H9 (cell line): ENCODE measurements around the gene CCDC102A. TPM values are rescaled to one million over a fixed set of nuclear protein-coding genes. Genes with fewer than 3 reads are reported as not detected.

Source experiments
- DNase-seq: peaks from one replicate; pipeline ENCODE4 v3.0.0-alpha.2; 2017
- H2AFZ ChIP-seq: one replicate; pipeline ENCODE4 v1.6.1; 2013; ENCODE audit warnings: mild to moderate bottlenecking, low read length, control low read depth, moderate library complexity
- H2AK5ac ChIP-seq: 2 replicates; pipeline ENCODE4 v1.6.1; 2013; ENCODE audit warnings: low read length, control low read depth, mixed read lengths; ENCODE audit not compliant: insufficient read length
- H2BK120ac ChIP-seq: one replicate; pipeline ENCODE4 v1.6.1; 2013; ENCODE audit warnings: low read depth, mild to moderate bottlenecking, low read length, control low read depth, inconsistent platforms; ENCODE audit not compliant: poor library complexity, severe bottlenecking
- H2BK12ac ChIP-seq: 2 replicates; pipeline ENCODE4 v1.6.1; 2013; ENCODE audit warnings: low read length, control low read depth, mixed read lengths, low read depth; ENCODE audit not compliant: insufficient read length
- H2BK15ac ChIP-seq: 2 replicates; pipeline ENCODE4 v1.6.1; 2013; ENCODE audit warnings: low read depth, low read length, control low read depth
- H2BK20ac ChIP-seq: one replicate; pipeline ENCODE4 v1.6.1; 2013; ENCODE audit warnings: low read depth, mild to moderate bottlenecking, low read length, control low read depth, inconsistent platforms; ENCODE audit not compliant: poor library complexity, severe bottlenecking
- H2BK5ac ChIP-seq: 2 replicates; pipeline ENCODE4 v1.6.1; 2013; ENCODE audit warnings: low read length, control low read depth, mixed read lengths; ENCODE audit not compliant: insufficient read length
- H3K14ac ChIP-seq: 2 replicates; pipeline ENCODE4 v1.6.1; 2013; ENCODE audit warnings: low read length, control low read depth; ENCODE audit not compliant: insufficient read depth
- H3K18ac ChIP-seq: 2 replicates; pipeline ENCODE4 v1.6.1; 2013; ENCODE audit warnings: low read depth, mild to moderate bottlenecking, mixed read lengths, low read length, control low read depth; ENCODE audit not compliant: insufficient read length
- H3K23ac ChIP-seq: 2 replicates; pipeline ENCODE4 v1.6.1; 2013; ENCODE audit warnings: low read length, control low read depth, mixed read lengths, low read depth; ENCODE audit not compliant: insufficient read length
- H3K23me2 ChIP-seq: 2 replicates; pipeline ENCODE4 v1.6.1; 2013; ENCODE audit warnings: low read depth, mild to moderate bottlenecking, mixed read lengths, low read length, control low read depth; ENCODE audit not compliant: insufficient read length, poor library complexity, severe bottlenecking
- H3K27ac ChIP-seq: 2 replicates; pipeline ENCODE4 v1.5.1; 2013; ENCODE audit warnings: low read length, control low read depth, mixed read lengths, low read depth; ENCODE audit not compliant: insufficient read length
- H3K27me3 ChIP-seq: 2 replicates; pipeline ENCODE4 v1.6.1; 2013; ENCODE audit warnings: low read length, control low read depth, inconsistent platforms; ENCODE audit not compliant: insufficient read depth
- H3K4ac ChIP-seq: 2 replicates; pipeline ENCODE4 v1.6.1; 2013; ENCODE audit warnings: low read depth, mild to moderate bottlenecking, control low read depth, inconsistent platforms, low read length, moderate library complexity
- H3K4me1 ChIP-seq: 2 replicates; pipeline ENCODE4 v1.6.1; 2013; ENCODE audit warnings: low read length, control low read depth, inconsistent platforms; ENCODE audit not compliant: insufficient read depth
- H3K4me2 ChIP-seq: 2 replicates; pipeline ENCODE4 v1.6.1; 2013; ENCODE audit warnings: low read length, control low read depth, mixed read lengths; ENCODE audit not compliant: insufficient read length, insufficient read depth
- H3K56ac ChIP-seq: 2 replicates; pipeline ENCODE4 v1.6.1; 2013; ENCODE audit warnings: low read depth, mild to moderate bottlenecking, mixed read lengths, low read length, control low read depth; ENCODE audit not compliant: insufficient read length
- H3K79me1 ChIP-seq: 2 replicates; pipeline ENCODE4 v1.6.1; 2013; ENCODE audit warnings: low read depth, mild to moderate bottlenecking, moderate library complexity, low read length, control low read depth, inconsistent platforms; ENCODE audit not compliant: insufficient read depth, poor library complexity, severe bottlenecking
- H3K79me2 ChIP-seq: 2 replicates; pipeline ENCODE4 v1.6.1; 2013; ENCODE audit warnings: low read length, control low read depth, inconsistent platforms; ENCODE audit not compliant: insufficient read depth
- H3K9ac ChIP-seq: 2 replicates; pipeline ENCODE4 v1.6.1; 2013; ENCODE audit warnings: low read length, control low read depth, mixed read lengths; ENCODE audit not compliant: insufficient read length; ENCODE audit errors: extremely low read depth
- H3K9me3 ChIP-seq: one replicate; pipeline ENCODE4 v1.6.1; 2013; ENCODE audit warnings: low read depth, low read length, inconsistent platforms; ENCODE audit not compliant: control insufficient read depth
- H3T11ph ChIP-seq: one replicate; pipeline ENCODE4 v1.6.1; 2013; ENCODE audit warnings: mild to moderate bottlenecking, low read length, control low read depth, inconsistent platforms
- H4K20me1 ChIP-seq: one replicate; pipeline ENCODE4 v1.6.1; 2013; ENCODE audit not compliant: control insufficient read depth, insufficient read length, insufficient read depth
- H4K5ac ChIP-seq: 2 replicates; pipeline ENCODE4 v1.6.1; 2013; ENCODE audit warnings: low read depth, mild to moderate bottlenecking, mixed read lengths, low read length, control low read depth; ENCODE audit not compliant: insufficient read length
- H4K8ac ChIP-seq: replicated peaks from 2 replicates; pipeline ENCODE4 v1.6.1; 2013; ENCODE audit warnings: low read length, control low read depth, mixed read lengths, low read depth; ENCODE audit not compliant: insufficient read length
- H4K91ac ChIP-seq: 2 replicates; pipeline ENCODE4 v1.6.1; 2013; ENCODE audit warnings: low read depth, mild to moderate bottlenecking, moderate library complexity, mixed read lengths, low read length, control low read depth; ENCODE audit not compliant: insufficient read length
- H3K27ac Mint-ChIP-seq, 3 experiments: 2 replicates in 2 of 3; 3 replicates in 1 of 3; pipeline ENCODE4 v1.8.0; 2020 to 2021; ENCODE audit warnings: mixed read lengths in 3 of 3, mild to moderate bottlenecking in 1 of 3, moderate library complexity in 1 of 3
- H3K27me3 Mint-ChIP-seq: 2 replicates; pipeline ENCODE4 v1.8.0; 2021; ENCODE audit warnings: low read depth, mild to moderate bottlenecking, moderate library complexity, mixed read lengths
- H3K36me3 Mint-ChIP-seq, 3 experiments: 2 replicates in 2 of 3; 3 replicates in 1 of 3; pipeline ENCODE4 v1.8.0; 2020 to 2021; ENCODE audit warnings: low read depth in 3 of 3, mixed read lengths in 3 of 3; ENCODE audit not compliant: insufficient read depth in 1 of 3
- H3K4me1 Mint-ChIP-seq, 2 experiments: 2 replicates each; pipeline ENCODE4 v1.8.0; 2020; ENCODE audit warnings: mixed read lengths in 2 of 2
- H3K4me3 Mint-ChIP-seq, 2 experiments: 2 replicates in 1 of 2; 3 replicates in 1 of 2; pipeline ENCODE4 v1.8.0; 2020 to 2021; ENCODE audit warnings: mild to moderate bottlenecking in 2 of 2, mixed read lengths in 2 of 2, moderate library complexity in 1 of 2
- H3K9me3 Mint-ChIP-seq, 2 experiments: 2 replicates in 1 of 2; 3 replicates in 1 of 2; pipeline ENCODE4 v1.8.0; 2020; ENCODE audit warnings: mild to moderate bottlenecking in 2 of 2, mixed read lengths in 2 of 2, moderate library complexity in 1 of 2
- WGBS: extraction: QIAGEN DNeasy Blood & Tissue Kit; methylation state at CpG from one replicate; pipeline ENCODE4 v1.1.7; 2013; ENCODE audit warnings: missing lambda C conversion rate, low lambda C conversion rate, mixed read lengths; ENCODE audit not compliant: insufficient read length; ENCODE audit errors: extremely low coverage; 5-methylcytosine and 5-hydroxymethylcytosine counted together
- total RNA-seq: library from RNA; stranded (reverse); gene quantifications from 2 replicates; pipeline ENCODE4 v1.2.1, GENCODE V29; 2021
- TF ChIP-seq, protein P1 (sequence below): fragments of 200-600 bp; sonication (generic); conservative IDR thresholded peaks from 3 replicates; pipeline ENCODE4 v1.8.0; 2021; ENCODE audit warnings: antibody characterized with exemption, mild to moderate bottlenecking

CCDC102A gene
- total RNA-seq, 1 experiment from 2014 or later: 8.2 TPM

DNA sequence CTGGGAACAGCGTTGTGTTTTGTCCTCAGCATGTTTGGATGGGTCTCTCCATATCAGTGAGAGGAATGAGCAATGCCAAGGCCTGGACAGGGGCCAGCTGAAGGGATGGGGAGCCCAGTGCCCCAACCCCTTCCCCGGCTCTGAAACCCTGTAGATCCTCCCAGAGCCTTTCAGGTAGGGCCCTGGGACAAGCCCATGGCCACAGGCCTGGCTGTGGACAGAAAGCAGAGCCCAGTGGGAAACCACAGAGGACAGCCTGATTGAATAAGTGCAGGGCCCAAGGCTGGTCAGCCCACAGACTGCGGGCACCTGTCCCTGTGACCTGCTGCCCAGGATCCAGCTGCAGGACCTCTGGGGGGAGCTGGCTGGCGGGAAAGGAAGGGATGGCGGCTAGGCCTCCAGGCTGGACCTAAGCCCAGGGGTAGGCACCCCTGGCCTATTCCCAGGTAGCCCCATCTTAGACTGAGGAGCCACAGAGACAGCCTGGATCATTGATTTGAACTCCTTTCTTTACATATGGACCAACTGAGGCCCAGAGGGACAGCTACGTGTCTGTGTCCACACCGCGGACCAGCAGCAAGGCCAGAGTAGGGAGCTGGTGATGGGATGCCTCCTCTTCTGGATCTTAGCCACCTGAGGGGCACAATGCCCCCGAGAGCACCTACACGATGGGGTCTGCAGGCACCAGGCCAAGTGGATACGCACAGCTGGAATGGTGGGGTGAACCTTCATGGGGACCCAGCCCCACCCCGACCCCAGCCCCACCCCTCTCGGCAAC is 1.3 kb downstream of the CCDC102A start:
- H2BK5ac ChIP-seq: no peak overlapping the region
- H3K4me1 Mint-ChIP-seq: peaks cover 56 to 58% of the 10 kb centered on the region in 2 experiments
- H2BK20ac ChIP-seq: no peak overlapping the region
- no peak overlapping the region for H3K4ac ChIP-seq
- H3K23me2 ChIP-seq: peaks cover 4% of the 10 kb centered on the region
- no peak overlapping the region for H2AK5ac ChIP-seq
- no peak overlapping the region for H2BK15ac ChIP-seq
- H3K56ac ChIP-seq: no peak overlapping the region
- H3K9me3 Mint-ChIP-seq: no peaks in the 10 kb centered on the region
- H2AFZ ChIP-seq: no peak overlapping the region
- H3K4me2 ChIP-seq: peak overlapping the region; percentile 52
- no peak overlapping the region for H2BK120ac ChIP-seq
- no peak overlapping the region for H3T11ph ChIP-seq
- no peak overlapping the region for H3K9ac ChIP-seq
- H3K4me1 ChIP-seq: peaks cover 10% of the 10 kb centered on the region; the same call in 1 of the 2 replicates
- no peak overlapping the region for H3K14ac ChIP-seq
- H3K79me1 ChIP-seq: no peaks in the 10 kb centered on the region
- DNase-seq: peak; percentile 26
- H3K27me3 Mint-ChIP-seq: peaks cover 34% of the 10 kb centered on the region
- peak overlapping the region; percentile 73 to 82 for H3K4me3 Mint-ChIP-seq
- H4K8ac ChIP-seq: no peak overlapping the region
- H3K79me2 ChIP-seq: no peaks in the 10 kb centered on the region
- no peak overlapping the region for H3K27ac Mint-ChIP-seq
- TF ChIP-seq, protein P1, sequence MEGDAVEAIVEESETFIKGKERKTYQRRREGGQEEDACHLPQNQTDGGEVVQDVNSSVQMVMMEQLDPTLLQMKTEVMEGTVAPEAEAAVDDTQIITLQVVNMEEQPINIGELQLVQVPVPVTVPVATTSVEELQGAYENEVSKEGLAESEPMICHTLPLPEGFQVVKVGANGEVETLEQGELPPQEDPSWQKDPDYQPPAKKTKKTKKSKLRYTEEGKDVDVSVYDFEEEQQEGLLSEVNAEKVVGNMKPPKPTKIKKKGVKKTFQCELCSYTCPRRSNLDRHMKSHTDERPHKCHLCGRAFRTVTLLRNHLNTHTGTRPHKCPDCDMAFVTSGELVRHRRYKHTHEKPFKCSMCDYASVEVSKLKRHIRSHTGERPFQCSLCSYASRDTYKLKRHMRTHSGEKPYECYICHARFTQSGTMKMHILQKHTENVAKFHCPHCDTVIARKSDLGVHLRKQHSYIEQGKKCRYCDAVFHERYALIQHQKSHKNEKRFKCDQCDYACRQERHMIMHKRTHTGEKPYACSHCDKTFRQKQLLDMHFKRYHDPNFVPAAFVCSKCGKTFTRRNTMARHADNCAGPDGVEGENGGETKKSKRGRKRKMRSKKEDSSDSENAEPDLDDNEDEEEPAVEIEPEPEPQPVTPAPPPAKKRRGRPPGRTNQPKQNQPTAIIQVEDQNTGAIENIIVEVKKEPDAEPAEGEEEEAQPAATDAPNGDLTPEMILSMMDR: no peak
- H3K23ac ChIP-seq: no peak overlapping the region
- no peak overlapping the region for H3K27ac ChIP-seq
- no peak overlapping the region for H4K5ac ChIP-seq
- H2BK12ac ChIP-seq: no peak overlapping the region
- no peaks in the 10 kb centered on the region for H3K9me3 ChIP-seq
- H3K27me3 ChIP-seq: no peaks in the 10 kb centered on the region; the same call in 1 of the 2 replicates
- H4K20me1 ChIP-seq: no peaks in the 10 kb centered on the region
- peaks cover 18 to 31% (median 30%) of the 10 kb centered on the region in 3 experiments; a peak in 6 of 7 replicates for H3K36me3 Mint-ChIP-seq
- H4K91ac ChIP-seq: no peak overlapping the region
- no CpG with 5 or more reads among the region's 13 CpGs for WGBS
- H3K18ac ChIP-seq: no peak overlapping the region
